Measurements from ENCODE around the gene GNL3L.
A peak's percentile ranks its signal among the peaks of the same experiment; 100 is the strongest.
"Not testable (repeated sequence)": the region's sequence is repeated elsewhere in the genome, so short reads cannot be mapped to it uniquely, and the experiment has no call there.

The GNL3L gene, protein sequence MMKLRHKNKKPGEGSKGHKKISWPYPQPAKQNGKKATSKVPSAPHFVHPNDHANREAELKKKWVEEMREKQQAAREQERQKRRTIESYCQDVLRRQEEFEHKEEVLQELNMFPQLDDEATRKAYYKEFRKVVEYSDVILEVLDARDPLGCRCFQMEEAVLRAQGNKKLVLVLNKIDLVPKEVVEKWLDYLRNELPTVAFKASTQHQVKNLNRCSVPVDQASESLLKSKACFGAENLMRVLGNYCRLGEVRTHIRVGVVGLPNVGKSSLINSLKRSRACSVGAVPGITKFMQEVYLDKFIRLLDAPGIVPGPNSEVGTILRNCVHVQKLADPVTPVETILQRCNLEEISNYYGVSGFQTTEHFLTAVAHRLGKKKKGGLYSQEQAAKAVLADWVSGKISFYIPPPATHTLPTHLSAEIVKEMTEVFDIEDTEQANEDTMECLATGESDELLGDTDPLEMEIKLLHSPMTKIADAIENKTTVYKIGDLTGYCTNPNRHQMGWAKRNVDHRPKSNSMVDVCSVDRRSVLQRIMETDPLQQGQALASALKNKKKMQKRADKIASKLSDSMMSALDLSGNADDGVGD

GRCh38 chrX:54529552-54530356, at the start of gene GNL3L:
TSS of gene GNL3L (plus strand) at chrX:54530219. CDS start at chrX:54532567, 2,348 bp downstream.
- DNase-seq, result peak; percentile 63

DNA sequence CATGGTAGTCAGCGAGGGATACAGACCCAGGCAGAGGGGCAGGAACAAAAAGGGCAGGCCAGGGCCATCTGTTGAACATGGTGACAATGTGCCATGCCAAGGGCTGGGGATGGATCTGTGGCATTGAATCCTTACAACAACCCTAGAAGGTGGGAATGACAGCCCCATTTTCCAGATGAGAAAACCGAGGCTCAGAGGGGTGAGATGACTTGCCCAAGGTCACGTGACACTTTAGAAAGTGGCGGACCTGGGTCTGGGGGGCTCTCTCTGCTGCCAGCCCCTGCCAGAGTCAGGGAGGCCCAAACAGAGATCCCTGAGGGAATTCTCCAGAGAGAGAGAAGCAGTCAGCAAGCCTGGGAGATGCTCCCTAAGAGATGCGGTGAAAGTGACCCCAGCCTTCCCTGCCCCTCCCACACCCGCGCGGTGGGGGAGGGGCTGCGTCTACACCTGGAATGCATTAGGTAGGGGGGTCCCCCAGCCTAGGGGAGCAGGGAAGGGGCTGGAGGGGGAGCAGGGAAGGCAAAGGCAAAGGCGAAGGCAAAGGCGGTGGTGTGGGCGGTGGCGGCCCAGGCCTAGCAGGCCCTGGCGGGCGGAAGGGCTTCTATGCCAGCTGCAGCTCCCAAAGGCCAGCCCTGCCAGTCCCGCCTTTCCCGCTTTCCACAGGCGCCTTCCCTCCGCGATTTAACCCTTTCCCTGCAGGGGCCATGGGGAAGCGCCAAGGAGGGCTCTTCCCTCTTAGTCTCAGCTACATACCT, 47.0 kb upstream of the GNL3L start:
- no peak for DNase-seq

DNA sequence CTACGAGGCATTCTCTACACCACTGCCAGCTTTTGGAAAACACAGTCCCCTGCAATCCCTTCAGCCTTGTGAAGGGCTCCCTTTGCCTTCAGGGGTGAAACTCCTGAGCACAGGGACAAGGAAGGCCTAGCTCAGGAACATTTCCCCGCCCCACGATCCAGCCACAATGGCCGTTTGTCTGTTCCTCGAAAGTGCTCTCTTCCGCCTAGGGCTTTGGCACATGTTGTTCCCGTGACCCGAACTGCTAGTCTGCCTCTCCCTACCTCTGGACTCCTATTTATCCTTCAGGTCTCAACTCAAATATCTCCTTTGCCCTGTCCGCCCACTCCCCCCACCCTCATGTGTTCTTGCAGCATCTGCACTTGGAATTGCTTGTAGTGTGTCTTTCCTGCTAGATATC, 46.1 kb upstream of the GNL3L start:
- no peak for DNase-seq

- DNase-seq, result no peak
Observed at GRCh38 chrX:54484666-54485065, 45.4 kb upstream of the GNL3L start.

- DNase-seq, result not testable (repeated sequence)
Observed at GRCh38 chrX:54489819-54490218, 40.2 kb upstream of the GNL3L start.

DNA sequence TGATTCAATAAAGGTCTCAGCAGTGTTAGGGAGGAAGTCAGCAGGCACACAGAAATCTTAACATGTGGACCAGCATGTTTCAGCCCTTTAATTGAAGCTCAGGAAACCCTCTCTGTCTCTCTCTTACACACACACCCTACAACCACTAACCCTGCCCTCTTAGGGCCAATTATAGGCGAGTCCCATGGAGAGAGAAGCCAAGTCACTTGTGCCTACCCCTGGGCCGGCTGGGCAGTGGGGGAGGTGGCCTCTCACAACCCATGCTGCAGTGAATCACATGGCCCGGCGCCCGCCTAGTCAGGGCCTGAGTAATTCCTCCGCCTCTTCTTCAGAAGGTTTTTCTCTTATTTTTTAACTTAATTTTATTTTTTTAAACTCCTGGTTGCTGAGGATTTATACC, 37.7 kb upstream of the GNL3L start:
- no peak for DNase-seq

DNA sequence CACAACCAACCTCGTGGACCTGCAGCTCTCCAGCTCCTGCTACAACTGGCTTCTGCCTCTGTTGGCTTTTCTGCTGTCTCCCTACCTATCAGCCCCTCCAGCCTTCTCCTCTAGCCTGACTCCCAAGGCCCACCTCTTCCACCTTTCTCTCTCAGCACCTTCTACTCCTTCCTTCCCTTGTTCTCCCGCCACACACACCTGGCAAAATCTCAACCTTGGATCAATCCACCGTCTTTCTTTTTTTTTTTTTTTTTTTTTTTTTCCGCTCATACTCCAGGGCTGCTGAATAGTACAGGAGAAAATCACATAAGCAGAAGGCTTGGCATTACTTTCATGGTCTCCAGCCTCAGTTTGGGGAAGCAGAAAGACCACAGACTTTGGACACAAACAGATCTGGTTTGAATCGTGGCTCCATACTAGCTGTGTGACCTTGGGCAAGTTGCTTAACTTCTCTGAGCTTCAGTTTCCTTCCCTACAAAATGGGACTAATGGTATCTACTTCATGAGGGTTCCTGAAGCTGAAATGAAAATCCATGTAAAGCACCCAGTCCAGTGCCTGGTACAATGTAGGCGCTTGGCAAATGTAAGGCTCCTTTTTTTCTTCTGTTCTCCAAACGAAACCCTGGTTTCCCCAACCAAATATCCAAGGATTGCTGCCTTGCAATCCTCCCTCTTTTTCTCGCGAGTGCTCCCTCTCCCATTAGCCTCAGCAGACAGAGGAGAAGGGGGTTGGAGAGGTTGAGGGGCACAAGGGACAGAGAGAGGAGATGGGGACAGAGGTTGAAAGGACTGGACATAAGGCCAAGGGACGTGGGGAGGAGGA, 35.6 kb upstream of the GNL3L start:
- DNase-seq, result no peak

- no peak for DNase-seq
Observed at GRCh38 chrX:54494989-54495813, 34.8 kb upstream of the GNL3L start.

DNA sequence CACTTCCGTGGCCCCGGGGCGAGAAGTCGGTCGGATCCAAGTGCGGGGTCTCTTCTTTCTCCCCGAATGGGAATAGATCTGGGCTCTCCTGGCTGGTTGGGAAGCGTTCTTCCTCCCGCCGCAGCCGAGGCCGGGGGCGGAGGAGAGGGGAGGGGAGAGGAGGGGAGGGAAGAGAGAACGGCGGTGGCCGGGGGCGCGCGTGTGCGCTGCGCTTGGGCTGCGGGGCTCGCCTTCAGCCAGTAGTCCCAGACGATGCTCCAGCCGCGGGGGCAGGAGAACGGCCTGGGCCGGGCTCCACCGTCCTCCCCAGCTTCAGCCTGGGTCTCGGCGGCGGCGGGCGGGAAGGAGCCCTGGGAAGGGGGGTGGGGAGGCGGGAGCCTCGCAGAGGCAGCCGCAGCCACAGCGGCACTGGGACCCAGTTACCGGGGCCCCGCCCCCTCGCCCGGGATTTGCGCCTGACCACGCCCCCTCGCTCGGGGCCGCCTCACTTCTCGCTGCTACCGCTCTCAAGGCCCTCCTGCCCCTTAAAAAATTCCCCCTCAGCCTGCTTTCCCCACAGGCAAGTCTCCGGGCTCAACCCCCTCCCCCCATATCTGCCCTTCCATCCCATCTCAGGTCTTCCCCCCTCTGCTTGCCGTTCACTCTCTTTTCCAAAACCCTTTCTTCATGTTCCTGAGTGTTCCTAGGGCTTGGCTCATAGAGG, 34.1 kb upstream of the GNL3L start, which contains the start of gene FGD1:
Gene FGD1 (minus strand): TSS at position 421 of the 703 bp plus-strand sequence. CDS start 802 bp downstream, outside the sequence.
- DNase-seq, result peak; percentile 12

DNA sequence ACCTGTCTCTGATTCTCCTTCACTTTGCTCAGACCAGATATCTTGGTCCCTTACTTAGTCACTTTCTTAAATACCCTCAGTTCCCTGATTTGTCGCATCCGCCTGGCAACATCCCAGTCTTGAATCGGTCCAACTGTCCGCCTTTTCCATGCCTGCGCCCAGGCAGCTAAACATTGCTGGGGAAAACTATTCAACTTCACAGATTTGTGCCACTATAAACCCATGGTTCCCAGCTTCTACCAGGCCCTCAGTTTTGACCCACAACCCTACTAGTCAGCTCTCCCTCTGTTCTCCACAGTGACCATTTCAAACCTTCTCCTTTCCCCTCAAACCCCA, 33.5 kb upstream of the GNL3L start:
- no peak for DNase-seq

GRCh38 chrX:54496936-54497335, 33.1 kb upstream of the GNL3L start:
- DNase-seq, result no peak

GRCh38 chrX:54509400-54509799, 20.6 kb upstream of the GNL3L start:
- no peak for DNase-seq

DNA sequence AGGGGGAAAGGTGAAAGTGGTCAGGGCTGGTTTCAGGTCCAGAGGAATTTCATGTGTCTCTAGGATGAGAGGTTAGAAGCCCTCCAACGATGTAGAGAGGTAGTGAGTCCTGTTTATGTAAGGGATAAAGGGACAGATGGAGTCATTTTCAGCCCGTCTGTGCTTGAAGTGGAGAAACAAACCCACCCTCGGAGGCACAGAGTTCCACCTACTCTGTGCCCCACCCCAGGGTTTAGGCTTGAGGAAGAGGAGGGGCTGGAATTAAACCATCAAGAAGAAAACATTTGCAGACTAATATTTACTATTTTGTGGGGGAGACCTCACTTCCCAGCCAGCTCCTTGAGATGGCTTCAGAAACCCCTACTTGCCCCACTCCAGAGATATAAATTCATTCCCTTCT, 868 bp upstream of the GNL3L start:
- DNase-seq, result peak; percentile 52

- DNase-seq, result no peak
Observed at GRCh38 chrX:54530357-54530900, 410 bp downstream of the GNL3L start.

GRCh38 chrX:54534271-54534670, 4.3 kb downstream of the GNL3L start:
- no peak for DNase-seq

- DNase-seq, result no peak
Observed at GRCh38 chrX:54540289-54540688, 10.3 kb downstream of the GNL3L start.

- not testable (repeated sequence) for DNase-seq
Observed at GRCh38 chrX:54542239-54542638, 12.2 kb downstream of the GNL3L start.

DNA sequence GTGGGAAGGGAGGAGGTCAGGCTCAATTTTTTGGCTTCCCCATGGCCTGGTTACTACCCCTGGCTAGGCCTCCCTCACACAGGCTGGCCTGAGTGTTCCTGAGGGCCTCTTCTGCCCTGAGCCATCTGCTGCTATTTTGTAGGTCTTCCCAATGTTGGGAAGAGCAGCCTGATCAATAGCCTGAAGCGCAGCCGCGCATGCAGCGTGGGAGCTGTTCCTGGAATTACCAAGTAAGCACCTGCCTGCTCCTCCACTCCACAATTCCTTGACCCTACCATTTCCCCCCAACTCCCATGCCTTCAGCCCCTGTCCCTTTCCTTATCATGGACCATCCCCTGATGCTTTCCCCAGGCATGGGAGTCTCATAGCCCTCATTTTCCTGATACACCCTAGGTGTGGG, 20.8 kb downstream of the GNL3L start:
- no peak for DNase-seq

DNA sequence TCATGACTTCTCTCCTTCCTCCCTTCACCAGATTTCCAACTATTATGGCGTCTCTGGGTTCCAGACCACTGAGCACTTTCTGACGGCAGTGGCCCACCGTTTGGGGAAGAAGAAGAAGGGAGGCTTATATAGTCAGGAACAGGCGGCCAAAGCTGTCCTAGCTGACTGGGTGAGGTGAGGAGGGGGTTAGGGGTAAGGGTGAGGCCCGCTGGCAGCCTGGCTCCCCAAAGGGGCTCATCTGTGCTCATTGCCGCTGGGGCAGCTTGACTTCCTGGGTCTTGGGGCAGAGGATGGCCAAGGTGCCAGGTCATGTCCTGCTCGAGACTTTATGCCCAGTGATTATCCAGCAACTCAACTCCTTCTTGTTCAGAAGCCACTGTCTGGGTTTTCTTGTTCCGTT, 21.8 kb downstream of the GNL3L start:
- no peak for DNase-seq

DNA sequence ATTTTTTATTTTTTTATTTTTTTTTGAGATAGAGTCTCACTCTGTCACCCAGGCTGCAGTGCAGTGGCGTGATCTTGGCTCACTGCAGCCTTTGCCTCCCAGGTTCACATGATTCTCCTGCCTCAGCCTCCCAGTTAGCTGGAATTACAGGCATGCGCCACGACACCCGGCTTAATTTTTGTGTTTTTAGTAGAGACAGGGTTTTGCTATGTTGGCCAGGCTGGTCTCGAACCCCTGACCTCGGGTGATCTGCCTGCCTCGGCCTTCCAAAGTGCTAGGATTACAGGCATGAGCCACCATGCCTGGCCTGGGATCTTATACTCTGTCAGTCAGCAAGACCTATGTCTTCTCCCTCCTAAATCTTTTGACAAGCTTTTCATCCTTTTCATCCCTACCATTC, 25.0 kb downstream of the GNL3L start:
- not testable (repeated sequence) for DNase-seq
